HG03066 (cell line): ENCODE measurements around the gene NCBP3.
A peak's percentile ranks its signal among the peaks of the same experiment; 100 is the strongest.

Experiments used
- ATAC-seq: cut with Tn5 transposase; IDR thresholded peaks from one replicate; pipeline ENCODE4 v1.9.1; 2021; ENCODE audit warnings: low read depth; ENCODE audit not compliant: unreplicated experiment

The NCBP3 gene

GRCh38 chr17:3845621-3846436, at the start of gene NCBP3:
TSS of gene NCBP3 (minus strand) at chr17:3846246. CDS start at chr17:3846223, 23 bp downstream.
- ATAC-seq, result peak; percentile 89

DNA sequence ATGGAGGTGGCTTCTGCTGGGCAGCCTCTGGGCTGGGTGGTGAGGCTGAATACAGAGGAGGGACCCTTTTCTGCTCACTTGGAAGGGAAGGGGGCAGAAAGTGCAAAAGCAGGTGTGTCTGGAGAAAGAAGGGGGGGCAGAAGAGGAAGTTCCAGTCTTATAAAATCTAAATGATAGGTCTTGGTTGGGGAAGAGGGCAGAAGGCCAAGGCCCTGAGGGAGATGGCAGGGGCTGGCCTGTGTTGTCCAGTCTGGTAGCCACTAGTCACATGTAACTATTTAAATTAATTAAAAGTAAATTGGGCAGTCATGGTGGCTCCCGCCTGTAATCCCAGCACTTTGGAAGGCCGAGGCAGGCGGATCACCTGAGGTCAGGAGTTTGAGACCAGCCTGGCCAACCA, 49.3 kb upstream of the NCBP3 start:
- no peak for ATAC-seq

- ATAC-seq, result no peak
Observed at GRCh38 chr17:3894911-3895343, 48.9 kb upstream of the NCBP3 start.

GRCh38 chr17:3894188-3894587, 48.1 kb upstream of the NCBP3 start:
- ATAC-seq, result no peak

GRCh38 chr17:3893720-3894116, 47.7 kb upstream of the NCBP3 start:
- no peak for ATAC-seq

DNA sequence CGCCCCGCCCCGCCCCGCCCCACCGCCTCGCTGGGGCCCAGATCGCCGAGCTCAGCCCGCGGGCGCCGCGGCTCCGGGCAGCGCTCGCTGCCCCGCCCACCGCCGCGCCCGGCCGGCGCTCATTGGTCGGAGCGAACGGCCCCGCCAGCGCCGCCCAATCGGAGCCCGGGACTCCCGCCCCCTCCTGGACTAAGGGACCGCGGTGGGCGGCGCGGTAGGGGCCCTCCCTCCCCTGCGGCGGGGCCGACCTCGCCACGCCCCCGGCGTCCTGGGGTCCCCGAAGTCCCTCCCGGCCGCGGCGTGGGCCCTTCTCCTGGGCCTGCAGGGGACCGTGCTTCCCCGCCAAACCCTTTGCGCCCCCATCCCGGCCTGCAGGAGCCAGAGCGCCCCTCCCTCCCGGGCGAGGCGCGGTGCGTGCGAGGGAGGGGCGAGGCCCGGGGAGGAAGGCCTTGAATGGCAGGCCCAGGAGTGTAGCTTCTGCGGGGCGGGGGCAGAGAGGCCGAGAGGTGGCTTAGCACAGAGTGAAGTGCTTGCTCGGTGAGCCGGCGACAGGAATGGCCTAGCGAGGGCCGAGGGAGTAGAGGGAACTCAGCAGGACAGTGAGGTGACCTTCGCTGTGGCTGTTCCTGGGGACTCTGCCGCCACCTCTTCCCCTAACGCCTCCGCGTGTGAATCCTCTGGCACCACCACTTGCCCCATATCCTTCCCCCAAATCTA, 47.1 kb upstream of the NCBP3 start, which contains the start of gene CAMKK1:
Gene CAMKK1, minus strand, starts transcription at position 51 of the 717 bp plus-strand sequence. CDS start 7,366 bp downstream, outside the sequence.
- ATAC-seq, result peak; percentile 78

- peak; percentile 29 for ATAC-seq
Observed at GRCh38 chr17:3892095-3892998, 46.3 kb upstream of the NCBP3 start.

- no peak for ATAC-seq
Observed at GRCh38 chr17:3891626-3892094, 45.6 kb upstream of the NCBP3 start.

GRCh38 chr17:3890878-3891219, 44.8 kb upstream of the NCBP3 start:
- no peak for ATAC-seq

DNA sequence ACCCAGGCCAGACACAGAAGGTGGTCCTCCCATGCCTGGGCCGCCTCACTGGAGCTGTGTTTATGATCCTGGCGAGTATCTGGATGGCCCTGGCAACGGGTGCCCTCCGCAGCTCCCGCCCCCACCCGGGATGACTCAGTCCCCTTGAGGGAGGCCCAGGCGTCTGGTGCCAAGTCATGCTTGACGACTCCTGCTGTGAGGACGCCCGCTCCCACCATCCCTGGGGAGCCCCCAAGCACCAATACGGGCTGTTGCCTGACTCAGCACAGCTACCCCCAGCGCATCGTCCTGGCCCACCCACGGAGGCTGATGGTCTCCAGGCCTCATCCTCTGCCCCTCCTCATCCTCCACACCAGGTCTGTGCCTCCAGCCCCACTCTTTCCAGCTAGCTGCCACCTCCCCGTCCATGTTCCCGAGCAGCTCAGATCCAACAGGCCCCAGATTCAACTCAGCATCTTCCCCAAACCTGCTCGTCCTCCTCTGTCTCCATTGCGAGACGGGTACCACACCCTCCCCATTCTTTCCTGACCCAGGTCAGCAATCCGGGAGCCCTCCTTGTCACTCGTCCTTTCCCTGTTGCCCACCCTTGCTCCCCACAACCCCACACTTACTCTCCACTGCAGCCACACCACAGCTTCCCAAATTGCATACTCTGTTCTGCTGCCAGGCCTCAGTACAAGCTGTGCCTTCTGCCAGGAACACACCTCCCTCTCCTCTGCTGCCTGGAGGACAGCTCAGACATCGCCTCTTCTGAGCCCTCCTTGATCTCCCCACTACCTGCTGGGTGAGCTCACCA, 44.2 kb upstream of the NCBP3 start:
- no peak for ATAC-seq

- ATAC-seq, result no peak
Observed at GRCh38 chr17:3889325-3890012, 43.4 kb upstream of the NCBP3 start.

DNA sequence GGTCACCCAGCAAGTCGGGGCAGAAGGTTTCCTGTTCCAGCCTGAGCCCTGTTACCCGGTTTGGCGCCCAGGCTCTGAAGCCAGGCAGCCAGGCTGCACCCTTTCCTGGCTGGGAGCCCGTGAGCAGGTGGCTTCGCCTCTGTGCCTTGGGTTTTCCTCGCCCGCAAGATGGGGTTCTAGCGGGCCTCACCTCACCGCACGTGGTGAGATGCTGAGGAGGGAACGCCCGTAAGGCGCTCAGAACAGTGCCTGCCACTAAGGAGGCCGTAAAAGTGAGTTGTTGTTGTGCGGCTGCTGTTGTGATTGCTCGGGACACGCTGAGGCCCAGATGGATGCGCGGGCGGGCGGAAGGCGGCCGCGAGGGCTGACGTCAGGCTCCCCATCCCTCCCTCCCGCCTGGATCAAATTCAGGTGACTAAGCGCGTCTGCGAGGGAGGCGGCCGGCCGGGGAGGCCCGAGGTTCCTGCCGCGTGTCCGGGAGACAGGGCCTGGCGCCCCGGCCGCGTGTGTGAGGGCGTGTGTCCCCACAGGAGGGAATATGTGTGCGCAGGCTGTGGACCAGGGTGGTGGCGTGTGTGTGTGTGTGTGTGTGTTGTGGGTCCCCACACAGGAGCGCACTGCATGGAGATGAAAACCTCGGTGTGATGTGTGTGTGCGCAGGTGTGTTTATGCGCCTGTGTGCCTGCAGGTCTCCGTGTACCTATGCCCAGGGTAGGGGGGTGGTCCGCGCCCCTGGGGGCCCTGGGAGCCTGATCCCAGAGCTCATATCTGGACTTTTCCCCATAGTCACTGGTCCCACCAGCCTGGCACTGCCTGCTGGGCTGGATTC, 42.5 kb upstream of the NCBP3 start:
- ATAC-seq, result no peak

DNA sequence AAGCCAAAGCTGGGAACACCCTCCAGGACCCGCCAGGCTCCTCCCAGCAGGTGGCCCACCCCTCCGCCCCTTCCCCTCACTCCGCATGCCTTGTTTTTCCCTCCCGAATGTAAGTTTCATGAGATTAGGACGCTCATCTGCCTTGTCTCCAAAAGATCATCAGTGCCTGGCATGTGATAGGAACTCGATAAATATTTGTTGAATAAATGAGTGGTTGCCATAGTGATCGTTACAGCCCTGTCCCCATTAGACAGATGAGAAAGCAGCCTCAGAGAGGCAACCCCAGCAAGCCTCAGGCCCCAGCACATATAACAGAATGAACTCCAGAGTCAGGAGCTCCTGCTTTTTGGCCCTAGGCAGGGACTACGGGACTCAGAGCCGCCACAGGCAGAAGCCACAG, 41.8 kb upstream of the NCBP3 start:
- no peak for ATAC-seq

DNA sequence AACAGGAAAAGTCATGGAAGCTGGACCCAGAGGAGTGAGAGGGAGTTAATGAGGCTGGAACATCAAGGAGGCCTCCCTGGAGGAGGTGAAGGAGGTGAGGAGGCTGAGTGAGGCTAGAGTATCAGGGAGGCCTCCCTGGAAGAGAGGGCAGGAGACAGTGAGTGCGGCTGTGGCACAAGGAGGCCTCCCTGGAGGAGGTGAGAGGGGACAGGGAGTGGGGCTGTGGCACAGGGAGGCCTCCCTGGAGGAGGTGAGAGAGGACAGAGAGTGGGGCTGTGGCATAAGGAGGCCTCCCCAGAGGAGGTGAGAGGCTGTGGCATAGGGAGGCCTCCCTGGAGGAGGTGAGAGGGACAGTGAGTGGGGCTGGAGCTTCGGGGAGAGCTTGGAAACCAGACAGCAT, 41.3 kb upstream of the NCBP3 start:
- ATAC-seq, result no peak

GRCh38 chr17:3886776-3887175, 40.7 kb upstream of the NCBP3 start:
- ATAC-seq, result no peak

- ATAC-seq, result no peak
Observed at GRCh38 chr17:3885970-3886369, 39.9 kb upstream of the NCBP3 start.

GRCh38 chr17:3885271-3885670, 39.2 kb upstream of the NCBP3 start:
- no peak for ATAC-seq

DNA sequence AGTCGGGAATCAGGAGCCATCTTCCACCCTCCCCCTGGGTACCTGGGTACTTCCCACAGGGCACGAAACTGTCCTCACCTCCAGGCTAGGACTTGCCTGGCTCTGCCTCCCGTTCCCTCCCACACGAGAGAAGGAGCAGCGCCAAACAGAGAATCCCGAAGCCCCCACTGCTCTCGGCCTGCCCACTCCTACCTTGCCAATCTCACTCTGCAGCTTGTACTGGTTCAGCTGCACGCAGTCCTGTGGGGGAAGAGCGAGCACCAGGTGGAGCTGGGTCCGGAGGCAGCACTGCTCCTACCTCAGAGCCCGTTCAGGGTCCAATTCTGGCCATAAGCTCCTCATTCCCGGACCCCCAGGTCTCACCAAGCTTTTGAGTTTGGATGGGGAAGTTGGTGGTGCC, 38.1 kb upstream of the NCBP3 start:
- ATAC-seq, result no peak

DNA sequence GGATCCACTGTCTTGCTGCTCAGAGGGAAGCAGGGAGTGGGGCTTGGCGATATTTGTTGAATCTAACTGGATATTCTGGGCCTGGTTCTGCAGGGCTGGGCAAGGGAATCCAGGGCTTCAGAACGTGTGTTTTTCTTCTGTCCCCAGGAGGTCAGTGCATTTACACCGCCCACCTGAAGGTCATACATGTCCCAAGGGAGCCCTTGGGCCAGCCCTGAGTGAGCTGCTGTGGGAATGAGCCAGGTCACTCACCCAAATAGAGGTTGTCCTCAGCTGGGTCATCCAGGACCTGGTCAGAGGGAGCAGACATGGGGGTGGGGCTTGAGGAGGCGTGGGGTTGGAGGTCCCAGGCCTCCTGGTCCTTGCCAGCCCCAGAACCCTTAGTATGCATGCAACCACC, 36.2 kb upstream of the NCBP3 start:
- no peak for ATAC-seq
